Inferior parietal cortex (tissue), 1 donor: ENCODE data around the gene PAOX.

Source experiments
- DNase-seq: peaks from one replicate; pipeline ENCODE4 v3.0.0-alpha.2; 2016; ENCODE audit errors: extremely low spot score

PAOX gene

DNA sequence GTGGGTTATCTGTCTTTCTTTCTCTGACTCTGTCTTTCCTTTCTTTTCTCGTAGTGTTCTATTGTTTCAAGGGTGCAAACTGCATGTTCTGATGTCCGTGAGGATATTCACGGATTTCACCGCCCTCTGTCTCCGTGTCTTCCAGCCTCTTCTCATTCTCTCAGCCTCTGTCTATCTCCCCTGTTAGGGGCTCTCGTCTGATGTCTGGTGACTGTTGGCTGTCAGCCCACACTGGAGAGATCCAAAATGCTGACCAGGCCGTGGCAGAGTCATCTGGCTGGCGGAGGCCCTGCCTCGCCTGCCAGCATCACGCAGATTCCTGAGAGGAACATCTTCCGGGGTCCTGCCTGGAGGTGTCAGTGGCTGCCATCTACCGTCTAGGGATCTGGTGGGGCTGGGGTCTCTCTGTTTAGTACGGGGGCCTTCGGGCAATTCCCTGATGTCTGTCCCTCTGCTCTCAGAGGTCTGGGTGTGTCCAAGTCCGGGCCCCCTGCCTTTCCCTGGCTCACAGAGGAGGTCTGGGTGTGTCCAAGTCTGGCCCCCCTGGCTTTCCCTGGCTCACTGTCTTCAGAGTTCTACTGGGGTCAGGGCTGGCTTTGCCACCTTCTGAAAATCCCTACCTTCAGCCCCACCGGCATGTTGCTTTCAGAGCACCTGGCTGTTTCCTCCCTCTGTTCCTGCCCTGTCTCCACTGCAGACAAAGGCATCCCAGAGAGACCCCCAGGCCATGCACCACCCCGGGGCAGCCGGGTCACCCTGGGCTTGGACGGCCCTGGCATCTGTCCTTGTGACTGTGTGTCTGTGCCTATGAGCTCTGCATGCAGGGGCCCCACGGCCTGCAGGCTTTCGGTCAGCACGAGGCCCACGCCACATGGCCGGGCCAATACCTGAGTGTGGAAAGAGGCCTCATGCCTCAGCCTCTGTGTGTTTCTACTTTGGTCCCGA is 60.7 kb downstream of the PAOX start:
- DNase-seq: no peak

DNA sequence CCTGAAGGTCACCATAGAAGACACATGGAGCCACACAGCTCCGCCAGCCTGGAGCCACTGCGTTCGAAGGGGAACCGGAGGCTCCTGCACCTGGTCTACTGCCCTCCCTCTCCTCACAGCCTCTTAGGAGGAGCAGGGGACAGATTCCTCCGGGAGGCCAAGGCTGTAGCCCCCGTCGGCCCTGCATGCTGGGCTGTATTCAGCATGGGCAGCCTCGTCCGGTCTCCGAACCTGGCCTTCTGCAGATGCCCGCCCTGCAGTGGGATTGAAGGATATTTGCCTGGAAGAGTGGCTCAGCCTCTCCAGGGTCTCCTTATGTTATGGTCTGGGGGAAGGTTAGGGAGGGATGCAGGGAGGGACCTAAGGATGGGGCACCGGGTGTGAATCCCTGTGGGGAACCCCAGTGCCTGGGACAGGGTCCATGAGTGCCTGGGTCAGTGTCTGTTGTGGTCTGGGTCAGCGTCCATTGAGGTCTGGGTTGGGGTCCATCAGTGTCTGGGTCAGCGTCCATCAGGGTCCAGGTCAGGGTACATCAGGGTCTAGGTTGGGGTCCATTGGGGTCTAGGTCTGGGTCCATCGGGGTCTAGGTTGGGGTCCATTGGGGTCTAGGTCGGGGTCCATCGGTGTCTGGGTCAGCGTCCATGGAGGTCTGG is 61.7 kb downstream of the PAOX start:
- no peak for DNase-seq
